Activated T-helper 9 cell treated with anti-CD3 and anti-CD28 coated beads, Interleukin-2, amount 50 U/mL, for 16 hours (primary cell): ENCODE measurements around the gene EXOC4.

ENCODE experiments used
- DNase-seq: peaks from one replicate; pipeline ENCODE4 v3.0.0-alpha.2; 2020; ENCODE audit warnings: low read depth

The EXOC4 gene

GRCh38 chr7:134083766-134084487, 831.0 kb downstream of the EXOC4 start:
- no peak for DNase-seq

- DNase-seq: no peak
These were observed 831.7 kb downstream of the EXOC4 start for GRCh38 chr7:134084488-134085144.

GRCh38 chr7:134085311-134085710, 832.4 kb downstream of the EXOC4 start:
- DNase-seq: no peak

GRCh38 chr7:134086998-134087735, 834.3 kb downstream of the EXOC4 start:
- DNase-seq: no peak

- no peak for DNase-seq
These were observed 835.3 kb downstream of the EXOC4 start for GRCh38 chr7:134088199-134088598.

- no peak for DNase-seq
These were observed 836.6 kb downstream of the EXOC4 start for GRCh38 chr7:134089446-134089845.

- no peak for DNase-seq
These were observed 845.2 kb downstream of the EXOC4 start for GRCh38 chr7:134098072-134098471.

GRCh38 chr7:134101716-134102115, 848.8 kb downstream of the EXOC4 start:
- no peak for DNase-seq

- no peak for DNase-seq
These were observed 851.3 kb downstream of the EXOC4 start for GRCh38 chr7:134104166-134104565.

GRCh38 chr7:134105841-134106240, 853.0 kb downstream of the EXOC4 start:
- DNase-seq: no peak

- DNase-seq: no peak
These were observed 855.9 kb downstream of the EXOC4 start for GRCh38 chr7:134108802-134109201.

GRCh38 chr7:134113655-134114054, 860.8 kb downstream of the EXOC4 start:
- DNase-seq: no peak

GRCh38 chr7:134114992-134115391, 862.1 kb downstream of the EXOC4 start:
- no peak for DNase-seq
